Esophagus squamous epithelium (tissue), 5 donors: ENCODE measurements around the gene ACVR1B. TPM values are rescaled to one million over a fixed set of nuclear protein-coding genes. Genes with fewer than 3 reads are reported as not detected.

ENCODE experiments used
- DNase-seq: peaks from one replicate; lab custom pipeline; 2025; lab: John Stamatoyannopoulos, UW
- H3K27ac ChIP-seq, 4 donors: fragments of 200-600 bp; sonication (generic); one replicate each; pipeline ENCODE4 v1.5.1; 2016 to 2019; ENCODE audit warnings: mild to moderate bottlenecking in 1 of 4
- H3K27me3 ChIP-seq, 4 donors: fragments of 200-600 bp; sonication (generic); 1 replicate in 3 of 4; 2 replicates in 1 of 4; pipeline versions ENCODE4 v1.5.1 to v1.6.0; 2017 to 2021; ENCODE audit warnings: antibody characterized with exemption in 1 of 4
- H3K36me3 ChIP-seq, 3 donors: fragments of 200-600 bp; sonication (generic); one replicate each; pipeline ENCODE4 v1.5.1; 2016 to 2019
- H3K4me1 ChIP-seq, 3 donors: fragments of 200-600 bp; sonication (generic); one replicate each; pipeline ENCODE4 v1.5.1; 2017 to 2019
- H3K4me3 ChIP-seq, 4 donors: fragments of 200-600 bp; sonication (generic); 1 replicate in 3 of 4; 2 replicates in 1 of 4; pipeline ENCODE4 v1.5.1; 2016 to 2019; ENCODE audit warnings: mild to moderate bottlenecking in 2 of 4, moderate library complexity in 1 of 4
- H3K9me3 ChIP-seq, 3 donors: fragments of 200-600 bp; sonication (generic); one replicate each; pipeline ENCODE4 v1.5.1; 2016 to 2019
- POLR2A ChIP-seq, 4 donors: fragments of 450-650 bp; IDR thresholded peaks; one replicate each; pipeline ENCODE4 v1.6.1; 2017; ENCODE audit warnings: antibody characterized with exemption in 4 of 4, mild to moderate bottlenecking in 4 of 4, moderate library complexity in 3 of 4
- WGBS, 2 donors: methylation state at CpG; one replicate each; pipeline ENCODE4 v1.1.5; 2018; 5-methylcytosine and 5-hydroxymethylcytosine counted together
- intact Hi-C: fragments of 100-400 bp; cut with DNase I; formaldehyde crosslinking; loops from one replicate; pipeline ENCODE4 v1.15.0; 2022
- total RNA-seq, 4 donors: library from RNA; depleted of rRNA; stranded (reverse); fragments of >200 nt; gene quantifications; one replicate each; pipeline ENCODE4 v1.1.0, GENCODE V29; 2016
- TF ChIP-seq, protein P1 (sequence below), 6 experiments: fragments of 450-650 bp in 4 of 6; fragments of 200-600 bp in 2 of 6; sonication (generic) in 2 of 6; IDR thresholded peaks; one replicate each; pipeline ENCODE4 v1.5.1; 2016 to 2019; ENCODE audit warnings: antibody characterized with exemption in 6 of 6, mild to moderate bottlenecking in 4 of 6, moderate library complexity in 4 of 6
- donor health status: DM: yes; HTN: yes; CAD: no.

The ACVR1B gene
- total RNA-seq, 4 donors from 2014 or later, result 11.4 to 31.7 (median 16.8) TPM

DNA sequence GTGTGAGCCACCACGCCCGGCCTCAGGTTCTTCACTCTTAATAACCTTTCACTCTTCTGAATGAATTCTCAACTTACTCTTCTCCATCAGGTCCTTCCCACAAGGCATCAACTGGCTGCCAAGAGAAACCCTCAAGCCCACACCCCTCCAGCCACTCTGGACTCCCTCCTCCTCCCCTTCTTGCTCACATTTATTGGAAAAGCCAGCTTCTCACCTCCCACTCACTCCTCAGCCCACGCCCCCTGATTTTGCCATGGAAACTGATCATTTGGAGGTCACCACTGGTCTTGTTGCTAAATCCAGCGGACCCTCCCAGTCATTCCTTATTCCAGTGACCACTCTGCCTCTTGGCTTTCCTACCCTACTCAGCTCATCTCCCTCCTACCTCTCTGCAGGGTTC, 17.4 kb upstream of the ACVR1B start:
- TF ChIP-seq, protein P1, sequence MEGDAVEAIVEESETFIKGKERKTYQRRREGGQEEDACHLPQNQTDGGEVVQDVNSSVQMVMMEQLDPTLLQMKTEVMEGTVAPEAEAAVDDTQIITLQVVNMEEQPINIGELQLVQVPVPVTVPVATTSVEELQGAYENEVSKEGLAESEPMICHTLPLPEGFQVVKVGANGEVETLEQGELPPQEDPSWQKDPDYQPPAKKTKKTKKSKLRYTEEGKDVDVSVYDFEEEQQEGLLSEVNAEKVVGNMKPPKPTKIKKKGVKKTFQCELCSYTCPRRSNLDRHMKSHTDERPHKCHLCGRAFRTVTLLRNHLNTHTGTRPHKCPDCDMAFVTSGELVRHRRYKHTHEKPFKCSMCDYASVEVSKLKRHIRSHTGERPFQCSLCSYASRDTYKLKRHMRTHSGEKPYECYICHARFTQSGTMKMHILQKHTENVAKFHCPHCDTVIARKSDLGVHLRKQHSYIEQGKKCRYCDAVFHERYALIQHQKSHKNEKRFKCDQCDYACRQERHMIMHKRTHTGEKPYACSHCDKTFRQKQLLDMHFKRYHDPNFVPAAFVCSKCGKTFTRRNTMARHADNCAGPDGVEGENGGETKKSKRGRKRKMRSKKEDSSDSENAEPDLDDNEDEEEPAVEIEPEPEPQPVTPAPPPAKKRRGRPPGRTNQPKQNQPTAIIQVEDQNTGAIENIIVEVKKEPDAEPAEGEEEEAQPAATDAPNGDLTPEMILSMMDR (IDR thresholded peaks at IDR 0.05), result no peak
- no peak for TF ChIP-seq POLR2A (IDR thresholded peaks at IDR 0.05)
- no peak for DNase-seq
- intact Hi-C loops, result no loop called here
- Histone ChIP-seq H3K27me3 (no peaks in the 10 kb centered on the region), H3K4me1 (peaks cover 0 to 14% (median 7%) of the 10 kb centered on the region in 3 donors), H3K36me3 (no peaks in the 10 kb centered on the region), H3K27ac (no peak overlapping the region), H3K9me3 (no peaks in the 10 kb centered on the region), H3K4me3 (no peak overlapping the region)
- WGBS, 2 donors, result 84 to 94% methylated on average over 4 of the region's 4 CpGs

DNA sequence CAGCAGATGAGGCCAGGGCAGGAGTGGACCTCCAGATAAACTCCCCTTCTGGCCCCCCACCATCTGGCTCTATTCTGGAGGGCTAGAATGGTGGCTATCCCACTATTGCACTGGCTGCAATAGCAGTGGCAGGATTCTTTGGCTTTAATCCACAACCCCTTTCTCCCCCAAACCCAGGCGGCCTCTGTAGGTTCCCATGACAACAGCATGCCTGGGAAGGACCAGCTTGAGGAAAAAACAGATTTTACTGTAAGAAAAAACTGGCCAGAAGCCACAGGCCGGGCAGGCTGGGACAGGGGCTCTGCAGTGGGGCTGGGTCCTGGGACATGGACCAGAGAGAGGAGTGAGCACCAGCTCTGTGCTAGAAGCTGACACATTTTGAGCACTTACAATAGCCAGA, 13.6 kb upstream of the ACVR1B start:
- peak overlapping the region in 3 of 4 donors; percentile 47 to 80 (median 76) for H3K27ac ChIP-seq
- no peaks in the 10 kb centered on the region for H3K9me3 ChIP-seq
- no peak for TF ChIP-seq POLR2A (IDR thresholded peaks at IDR 0.05)
- TF ChIP-seq, protein P1 (IDR thresholded peaks at IDR 0.05), result no peak
- H3K27me3 ChIP-seq, result no peaks in the 10 kb centered on the region
- H3K4me1 ChIP-seq, result peaks cover 18 to 53% (median 18%) of the 10 kb centered on the region in 3 donors
- intact Hi-C loops, result no loop called here
- H3K36me3 ChIP-seq, result no peaks in the 10 kb centered on the region
- H3K4me3 ChIP-seq, result no peak overlapping the region
- no peak for DNase-seq
- 32 to 33% methylated on average over 1 to 2 of the region's 2 CpGs for WGBS, 2 donors

DNA sequence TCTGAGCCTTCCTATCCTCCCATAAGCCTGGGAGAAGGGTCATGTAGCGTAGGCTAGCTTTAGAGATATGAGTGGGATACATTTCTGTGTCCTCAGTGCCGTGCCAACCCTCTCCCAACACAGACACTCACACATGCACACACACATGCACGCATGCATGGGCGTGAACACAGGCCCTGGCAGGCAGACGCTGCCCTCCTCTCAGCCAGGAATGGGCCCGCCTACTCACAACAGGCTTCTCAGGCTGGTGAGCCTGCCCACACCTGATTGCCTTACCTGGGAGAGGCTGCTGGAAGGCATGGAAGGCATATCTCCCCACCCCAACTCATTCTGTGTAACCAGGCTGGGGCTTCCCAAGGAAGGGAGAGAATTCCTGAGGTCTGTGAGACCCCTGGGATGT, 12.8 kb upstream of the ACVR1B start:
- peak overlapping the region; percentile 40 to 80 (median 62) for H3K27ac ChIP-seq
- DNase-seq, result no peak
- no peaks in the 10 kb centered on the region for H3K36me3 ChIP-seq
- peak in 1 of 4 donors; percentile 30 for TF ChIP-seq POLR2A (IDR thresholded peaks at IDR 0.05)
- TF ChIP-seq, protein P1 (IDR thresholded peaks at IDR 0.05), result no peak
- peaks cover 18 to 57% (median 18%) of the 10 kb centered on the region in 3 donors for H3K4me1 ChIP-seq
- H3K27me3 ChIP-seq, result no peaks in the 10 kb centered on the region
- WGBS, 2 donors, result 33 to 45% methylated on average over 2 to 6 of the region's 6 CpGs
- peaks cover 0 to under 1% (median 0%) of the 10 kb centered on the region in 3 donors for H3K9me3 ChIP-seq
- H3K4me3 ChIP-seq, result no peak overlapping the region
- intact Hi-C loops, result no loop called here

DNA sequence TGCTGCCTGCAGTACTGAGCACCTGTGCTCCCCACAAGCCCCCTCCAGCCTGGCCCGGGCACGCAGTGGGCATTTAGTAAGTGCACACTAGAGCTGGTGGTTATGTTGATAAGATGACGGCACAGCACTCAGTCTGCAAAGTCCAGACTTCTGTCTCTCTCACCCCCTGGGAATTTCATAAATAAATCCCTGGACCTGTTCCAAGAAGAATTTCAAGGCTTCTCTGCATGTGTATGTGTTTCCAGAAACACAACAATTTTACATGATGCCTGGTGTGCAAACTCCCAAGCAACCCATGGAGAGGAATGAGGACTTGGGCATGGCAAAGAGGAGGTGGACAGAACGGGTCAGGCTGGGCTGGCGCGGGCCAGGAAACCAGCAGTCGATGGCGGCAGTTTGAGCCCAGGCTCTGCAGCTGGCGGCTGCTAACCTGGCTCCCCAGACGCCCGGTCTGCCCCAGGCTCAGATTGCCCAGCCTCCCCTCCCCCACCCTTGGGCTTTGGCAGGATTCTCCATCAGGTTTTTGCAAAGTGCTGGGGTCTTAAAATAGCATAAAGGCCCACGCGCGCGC, 10.4 kb upstream of the ACVR1B start:
- intact Hi-C loops, result no loop called here
- TF ChIP-seq POLR2A (IDR thresholded peaks at IDR 0.05), result no peak
- TF ChIP-seq, protein P1 (IDR thresholded peaks at IDR 0.05), result no peak
- Histone ChIP-seq H3K9me3 (peaks cover 0 to 10% (median 10%) of the 10 kb centered on the region in 3 donors), H3K4me1 (peaks cover 18 to 57% (median 18%) of the 10 kb centered on the region in 3 donors), H3K36me3 (no peaks in the 10 kb centered on the region), H3K27ac (peak overlapping the region; percentile 24 to 89 (median 78)), H3K4me3 (peak overlapping the region in 2 of 4 donors; percentile 0 to 12), H3K27me3 (no peaks in the 10 kb centered on the region)
- DNase-seq, result no peak
- WGBS, 2 donors, result 8 to 40% methylated on average over 2 to 14 of the region's 15 CpGs

DNA sequence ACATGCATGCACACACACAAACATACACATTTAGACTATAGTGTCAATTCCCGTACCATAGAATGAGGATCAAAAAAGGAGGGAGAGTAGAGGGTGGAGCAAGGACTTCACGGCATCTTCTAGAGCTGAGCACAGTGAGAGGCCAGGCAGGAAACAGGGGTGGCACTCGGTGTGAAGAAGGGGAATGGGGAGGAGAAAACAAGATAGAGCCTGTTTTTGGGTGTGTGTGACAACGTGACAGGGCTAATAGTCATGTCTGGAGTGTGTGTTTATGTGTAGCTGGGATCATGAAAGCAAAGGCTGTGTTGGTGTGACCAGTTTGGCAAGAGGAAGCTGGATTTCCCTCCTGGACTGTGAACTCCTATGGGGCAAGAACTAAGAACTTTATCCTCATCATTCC, 9.9 kb upstream of the ACVR1B start:
- no peaks in the 10 kb centered on the region for H3K36me3 ChIP-seq
- no peak for DNase-seq
- no peak for TF ChIP-seq POLR2A (IDR thresholded peaks at IDR 0.05)
- TF ChIP-seq, protein P1 (IDR thresholded peaks at IDR 0.05), result no peak
- H3K4me1 ChIP-seq, result peaks cover 18 to 57% (median 18%) of the 10 kb centered on the region in 3 donors
- WGBS, 2 donors, result 11 to 33% methylated on average over 4 of the region's 4 CpGs
- H3K27me3 ChIP-seq, result no peaks in the 10 kb centered on the region
- H3K27ac ChIP-seq, result peak overlapping the region; percentile 25 to 89 (median 80)
- peaks cover 0 to 10% (median 10%) of the 10 kb centered on the region in 3 donors for H3K9me3 ChIP-seq
- H3K4me3 ChIP-seq, result peak overlapping the region in 2 of 4 donors; percentile 0 to 12
- intact Hi-C loops, result no loop called here
